ENCODE measurements around the gene PPP1R12B.
"Not testable (repeated sequence)": the region's sequence is repeated elsewhere in the genome, so short reads cannot be mapped to it uniquely, and the experiment has no call there.

The PPP1R12B gene

GRCh38 chr1:202627841-202628565 lies 279.5 kb downstream of the PPP1R12B start:
- no peak for DNase-seq

DNA sequence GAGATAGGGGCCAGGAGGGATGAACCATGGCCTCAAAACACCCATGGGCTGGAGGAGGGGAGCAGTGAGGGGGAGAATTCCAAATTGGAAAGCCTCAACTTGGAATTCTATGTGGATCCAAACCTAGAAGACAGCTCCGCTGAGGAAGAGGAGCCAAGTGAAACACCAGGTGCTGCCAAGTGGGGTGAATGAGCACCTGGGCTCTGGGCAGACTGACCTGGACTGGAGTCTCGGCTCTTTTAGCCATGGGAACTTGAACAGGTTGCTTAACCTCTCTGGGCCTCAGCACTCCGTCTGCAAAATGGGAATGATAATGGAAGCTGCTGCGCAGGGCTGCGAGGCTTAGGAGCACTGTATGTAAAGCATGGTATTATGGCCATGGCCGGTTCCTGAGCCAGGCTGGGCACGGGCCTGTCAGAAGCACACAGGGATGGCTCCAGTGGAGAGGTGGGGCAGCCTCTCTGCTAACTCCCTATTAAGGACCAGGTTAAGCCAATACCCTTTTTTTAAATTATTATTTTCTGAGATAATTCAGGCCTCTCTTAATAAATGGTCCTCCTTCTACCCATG lies 280.2 kb downstream of the PPP1R12B start:
- DNase-seq = no peak

- DNase-seq = not testable (repeated sequence)
Observed at GRCh38 chr1:202629257-202629811, 280.8 kb downstream of the PPP1R12B start.

GRCh38 chr1:202630096-202630495 lies 281.6 kb downstream of the PPP1R12B start:
- not testable (repeated sequence) for DNase-seq

DNA sequence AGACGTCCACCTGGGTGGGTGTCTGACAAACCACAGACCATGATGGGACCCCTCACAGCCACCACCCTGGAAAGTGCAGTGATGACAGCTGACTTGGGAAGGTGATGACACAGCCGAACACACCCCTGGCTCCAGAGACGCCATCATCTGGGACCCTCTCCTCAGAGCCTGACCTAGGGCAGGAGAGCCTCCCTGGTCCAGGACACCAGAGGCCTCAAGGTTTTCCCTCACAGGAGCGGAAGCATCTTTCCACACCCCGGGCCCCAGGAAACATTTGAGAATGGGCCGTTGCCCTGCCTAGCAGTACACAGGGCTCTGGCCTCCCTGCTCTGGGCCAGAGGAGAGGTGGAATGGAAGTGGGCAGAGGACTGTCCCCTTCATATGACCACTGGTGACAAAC lies 282.0 kb downstream of the PPP1R12B start:
- DNase-seq = no peak

DNA sequence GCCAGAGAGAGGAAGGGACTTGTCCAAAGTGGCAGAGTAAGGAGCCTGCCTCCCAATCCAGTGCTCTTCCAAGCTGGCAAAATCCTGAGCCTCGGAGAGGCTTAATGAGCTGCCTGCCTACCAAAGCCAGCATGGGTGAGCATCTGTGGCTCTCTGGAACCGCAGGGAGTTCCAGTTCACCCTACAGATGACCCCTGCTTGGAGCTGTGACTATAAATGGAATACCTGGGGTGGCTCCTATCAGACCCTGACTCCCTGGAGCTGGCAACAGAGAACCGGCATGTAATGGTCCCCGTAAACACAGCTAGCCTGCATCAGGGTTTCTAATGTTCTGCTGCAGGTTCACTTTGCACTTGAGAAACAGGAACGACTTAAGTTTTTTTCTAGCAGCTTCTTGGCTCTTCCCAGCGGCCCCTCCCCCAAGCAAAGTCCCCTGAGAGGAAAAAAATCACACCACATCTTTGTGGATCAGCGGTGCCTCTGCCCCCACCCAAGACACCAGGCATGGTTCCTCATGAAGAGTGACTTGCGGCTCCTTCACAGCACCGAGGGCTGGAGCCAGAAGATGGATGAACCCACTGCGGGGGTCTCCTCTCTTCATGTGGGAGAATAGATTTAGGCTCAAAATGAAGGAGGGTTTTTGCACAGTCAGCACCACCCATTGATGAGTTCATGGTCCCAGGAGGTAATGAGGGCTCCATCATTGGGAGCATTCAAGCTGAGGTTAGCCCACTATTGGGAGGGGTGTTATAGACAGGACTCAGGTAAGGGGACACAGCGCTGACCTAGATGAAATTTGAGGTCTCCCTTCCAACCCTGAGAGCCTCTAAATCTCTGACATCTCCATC lies 282.8 kb downstream of the PPP1R12B start:
- no peak for DNase-seq

DNA sequence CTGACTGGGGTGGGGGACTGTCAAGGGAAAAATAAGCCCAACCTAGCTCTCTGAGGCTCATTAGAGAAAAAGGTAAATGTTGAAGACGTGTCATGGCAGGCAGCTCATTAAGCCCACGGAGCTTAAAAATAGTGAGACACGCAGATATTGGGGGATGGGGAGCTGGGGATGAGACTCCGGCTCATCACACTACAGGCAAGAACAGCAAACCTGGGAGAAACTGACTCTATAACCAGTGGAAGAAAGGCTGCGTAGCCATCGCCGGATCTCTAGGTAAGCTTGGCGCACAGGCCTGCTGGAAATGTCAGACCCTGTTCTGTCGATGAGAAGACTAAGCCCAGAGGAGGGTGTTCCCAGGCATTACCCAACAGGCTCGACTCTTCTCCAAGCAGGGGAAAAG lies 283.7 kb downstream of the PPP1R12B start:
- DNase-seq = no peak

- not testable (repeated sequence) for DNase-seq
Observed at GRCh38 chr1:202636171-202636570, 287.7 kb downstream of the PPP1R12B start.

DNA sequence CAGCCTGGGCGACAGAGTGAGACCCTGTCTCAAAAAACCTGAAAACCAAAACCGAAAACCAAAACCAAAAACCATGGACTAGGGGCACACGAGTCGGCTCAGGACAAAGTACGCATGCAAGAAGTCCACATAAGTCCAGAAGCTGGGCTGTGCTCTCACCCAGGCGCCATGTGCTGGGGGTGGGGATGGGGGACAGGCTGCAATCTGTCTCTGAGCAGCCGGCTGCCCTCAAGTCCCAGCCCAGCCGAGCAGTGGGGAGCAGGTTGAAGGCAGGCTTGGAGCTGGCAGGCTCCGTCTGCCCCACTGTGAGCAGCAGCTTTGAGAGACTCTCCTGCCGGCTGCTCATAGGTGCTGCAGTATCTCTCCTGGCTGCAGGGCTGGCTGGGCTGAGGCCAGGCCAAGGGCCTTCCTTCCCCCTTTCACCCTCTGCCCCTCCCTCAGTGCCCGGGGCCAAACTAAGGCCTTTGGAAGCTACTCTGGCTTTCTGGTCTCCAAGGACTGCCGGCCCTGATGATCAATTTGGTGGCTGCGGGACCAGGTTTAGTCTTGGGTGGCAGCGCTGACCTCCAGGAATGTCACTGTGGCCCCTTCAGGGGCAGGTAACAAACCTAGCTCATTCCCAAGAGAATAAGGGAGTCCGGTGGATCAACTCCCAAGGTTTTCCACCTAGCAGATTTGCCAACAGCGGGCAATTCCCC lies 289.0 kb downstream of the PPP1R12B start:
- DNase-seq = not testable (repeated sequence)

- no peak for DNase-seq
Observed at GRCh38 chr1:202638019-202638700, 289.7 kb downstream of the PPP1R12B start.

DNA sequence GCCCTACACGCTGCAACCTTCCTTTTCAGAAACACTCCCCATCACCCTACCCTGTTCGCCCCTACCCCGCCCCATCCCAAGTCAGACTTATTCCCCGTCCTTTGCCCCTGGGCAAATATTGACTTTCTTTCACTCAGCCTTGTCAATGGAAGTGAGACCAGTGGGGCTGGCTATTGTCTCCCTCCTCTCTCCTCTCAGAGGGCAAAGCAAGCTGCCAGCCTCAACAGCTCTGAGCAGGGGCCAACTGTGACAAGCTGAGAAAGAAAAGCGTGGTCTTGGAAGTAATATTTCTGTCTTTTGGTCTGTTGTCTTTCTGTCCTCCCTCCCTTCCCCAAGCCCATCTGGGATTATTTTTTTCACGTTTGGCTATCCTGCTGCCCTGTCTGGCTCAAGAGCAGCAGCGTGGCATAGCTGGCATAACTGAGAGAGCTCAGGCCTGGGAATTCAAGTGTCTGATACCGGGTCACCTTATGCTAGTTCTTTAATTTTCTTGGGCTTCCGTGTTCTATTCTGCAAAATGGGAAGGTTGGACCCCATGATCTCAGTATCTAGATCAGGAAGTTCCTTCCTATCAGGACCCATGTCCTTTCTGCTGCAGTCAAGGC lies 290.3 kb downstream of the PPP1R12B start:
- DNase-seq = not testable (repeated sequence)

DNA sequence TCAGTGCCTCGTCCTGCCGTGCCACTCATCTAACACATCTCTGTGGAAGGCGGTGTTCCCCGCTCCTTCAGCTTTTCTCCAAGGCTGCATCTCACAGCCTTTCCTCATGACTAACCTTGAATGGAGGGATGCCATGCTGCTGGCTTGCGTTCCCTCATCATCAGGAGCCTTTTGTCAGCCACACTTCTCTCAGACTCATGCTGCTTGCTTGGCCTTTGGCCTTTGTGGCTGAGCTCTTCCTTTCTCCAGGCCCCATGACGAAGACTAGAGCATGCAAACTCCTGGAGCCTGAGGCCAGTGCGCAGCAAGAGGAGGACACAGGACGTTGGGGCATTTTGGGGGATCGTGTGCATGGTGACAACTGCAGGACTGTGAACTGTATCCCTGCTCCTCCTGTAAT lies 291.0 kb downstream of the PPP1R12B start:
- no peak for DNase-seq

DNA sequence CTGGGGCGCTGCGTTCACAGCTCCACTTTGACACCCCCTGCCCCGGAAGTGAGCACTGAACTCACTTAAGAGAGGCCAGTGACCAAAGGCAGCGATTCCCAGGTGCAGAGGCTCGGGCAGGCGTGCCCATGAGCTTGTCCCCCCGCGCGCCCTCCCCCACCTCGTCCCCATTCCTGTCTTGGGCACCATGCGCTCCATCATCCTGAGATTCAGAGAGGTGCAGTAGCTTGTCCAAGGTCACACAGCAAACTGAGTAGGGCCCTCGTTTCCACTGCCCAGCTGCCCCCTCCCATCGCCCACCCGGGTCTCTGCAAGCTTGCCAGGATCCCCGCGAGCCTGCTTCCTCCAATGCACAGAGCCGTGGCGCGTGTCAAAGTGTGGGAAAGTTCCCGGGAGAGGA lies 293.7 kb downstream of the PPP1R12B start:
- no peak for DNase-seq
